Measurements from ENCODE around the gene UNC5B.
"Not testable (repeated sequence)": the region's sequence is repeated elsewhere in the genome, so short reads cannot be mapped to it uniquely, and the experiment has no call there.

UNC5B gene

DNA sequence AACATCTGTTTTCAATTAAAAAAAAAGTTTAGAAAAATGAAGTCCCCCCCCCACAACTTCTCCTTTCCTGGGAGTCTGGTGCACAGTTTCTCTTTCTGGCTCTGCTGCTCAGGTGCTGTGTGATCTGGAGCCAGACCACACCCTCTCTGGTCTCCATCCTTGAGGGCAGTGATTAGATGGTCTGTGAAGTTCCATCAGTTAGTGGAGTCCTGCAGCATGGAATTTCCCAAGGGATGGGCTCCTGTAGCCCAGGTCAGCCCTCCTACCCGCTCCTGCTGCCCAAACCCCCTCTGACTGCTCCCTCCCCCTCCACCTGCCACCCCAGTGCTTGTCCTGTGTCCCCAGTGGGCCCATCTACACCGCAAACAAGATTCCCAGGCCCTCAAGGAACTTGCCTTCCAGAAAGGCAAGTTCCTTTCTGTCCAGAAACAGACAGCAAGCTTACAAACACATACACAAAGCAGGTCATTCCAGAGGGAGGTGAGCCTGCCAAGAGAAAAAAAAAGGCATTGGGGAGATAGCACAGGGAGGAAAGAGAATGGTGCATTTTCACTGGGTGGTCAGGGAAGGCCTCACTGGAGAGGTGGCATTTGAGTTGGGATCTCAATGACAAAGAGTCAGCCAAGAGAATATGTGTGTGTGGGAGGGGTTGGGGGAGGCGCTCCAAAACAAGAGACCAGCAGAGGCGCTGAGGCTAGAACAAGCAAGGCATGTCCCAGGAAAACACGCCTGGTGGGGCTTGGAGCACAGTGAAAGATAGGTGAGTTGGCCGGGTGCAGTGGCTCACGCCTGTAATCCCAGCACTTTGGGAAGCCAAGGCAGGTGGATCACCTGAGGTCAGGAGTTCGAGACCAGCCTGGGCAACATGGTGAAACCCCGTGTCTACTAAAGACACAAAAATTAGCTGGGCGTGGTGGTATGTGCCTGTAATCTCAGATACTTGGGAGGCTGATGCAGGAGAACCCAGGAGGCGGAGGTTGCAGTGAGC, 57.2 kb downstream of the UNC5B start:
- DNase-seq = no peak

DNA sequence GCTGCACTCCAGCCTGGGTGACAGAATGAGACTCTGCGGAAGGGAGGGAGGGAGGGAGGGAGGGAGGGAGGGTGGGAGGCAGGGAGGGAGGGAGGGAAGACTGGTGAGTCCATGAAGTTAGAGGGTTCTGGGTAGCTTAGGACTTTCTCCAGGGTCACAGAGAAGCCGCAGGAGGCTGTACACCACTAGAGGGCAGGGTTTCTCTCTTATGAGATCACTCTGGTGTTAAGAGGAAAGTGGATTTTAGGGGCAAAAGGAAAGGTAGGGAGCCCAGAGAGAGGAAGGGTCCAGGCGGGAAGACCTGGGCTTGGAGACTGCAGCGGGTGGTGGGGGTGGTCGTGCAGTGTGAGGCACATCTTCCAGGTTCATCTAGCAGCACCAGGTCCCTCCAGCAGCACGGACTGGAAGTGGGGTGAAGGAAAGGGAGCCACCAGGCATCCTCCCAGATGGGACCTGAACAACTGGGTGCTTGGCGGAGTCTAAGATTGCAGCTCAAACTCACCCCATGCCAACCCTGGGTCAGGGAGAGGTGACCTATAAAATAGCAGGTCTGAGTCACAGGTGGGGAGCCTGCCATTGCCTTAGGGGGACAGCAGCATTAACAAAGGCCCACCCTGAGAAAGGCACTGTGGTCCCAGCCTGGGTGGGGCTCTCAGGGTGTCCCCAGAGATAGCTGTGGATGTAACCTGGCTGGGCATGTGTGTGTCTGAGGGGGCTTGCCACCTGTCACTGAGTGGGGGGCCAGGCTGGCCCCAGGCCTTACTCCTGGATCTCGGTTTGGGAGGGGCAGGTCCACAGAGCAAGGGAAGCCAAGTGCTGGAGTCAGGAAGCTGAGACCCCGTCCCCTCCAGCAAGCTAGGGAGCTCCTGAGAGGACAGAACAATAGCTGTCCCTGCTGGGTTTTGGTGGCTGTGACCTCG, 58.2 kb downstream of the UNC5B start:
- DNase-seq = peak; percentile 71

DNA sequence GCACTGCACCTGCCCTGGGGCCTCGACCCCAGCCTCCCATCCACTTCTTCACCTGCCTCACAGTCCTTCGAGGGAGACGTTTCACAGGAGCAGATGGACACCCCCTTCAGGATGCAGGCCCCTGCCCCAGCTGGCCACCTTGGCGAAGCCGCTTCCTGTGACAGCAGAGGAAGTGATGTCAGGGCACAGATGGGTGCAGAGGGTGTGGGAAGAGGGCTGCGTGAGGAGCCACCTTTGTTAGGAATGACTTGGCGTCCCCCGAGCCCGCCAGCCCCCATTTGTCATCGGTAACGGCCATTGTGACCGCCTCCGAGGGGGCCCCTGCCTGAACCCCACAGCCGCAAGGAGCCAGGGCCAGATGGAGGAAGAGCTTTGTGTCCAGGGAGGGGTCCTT, 59.3 kb downstream of the UNC5B start:
- DNase-seq = no peak

DNA sequence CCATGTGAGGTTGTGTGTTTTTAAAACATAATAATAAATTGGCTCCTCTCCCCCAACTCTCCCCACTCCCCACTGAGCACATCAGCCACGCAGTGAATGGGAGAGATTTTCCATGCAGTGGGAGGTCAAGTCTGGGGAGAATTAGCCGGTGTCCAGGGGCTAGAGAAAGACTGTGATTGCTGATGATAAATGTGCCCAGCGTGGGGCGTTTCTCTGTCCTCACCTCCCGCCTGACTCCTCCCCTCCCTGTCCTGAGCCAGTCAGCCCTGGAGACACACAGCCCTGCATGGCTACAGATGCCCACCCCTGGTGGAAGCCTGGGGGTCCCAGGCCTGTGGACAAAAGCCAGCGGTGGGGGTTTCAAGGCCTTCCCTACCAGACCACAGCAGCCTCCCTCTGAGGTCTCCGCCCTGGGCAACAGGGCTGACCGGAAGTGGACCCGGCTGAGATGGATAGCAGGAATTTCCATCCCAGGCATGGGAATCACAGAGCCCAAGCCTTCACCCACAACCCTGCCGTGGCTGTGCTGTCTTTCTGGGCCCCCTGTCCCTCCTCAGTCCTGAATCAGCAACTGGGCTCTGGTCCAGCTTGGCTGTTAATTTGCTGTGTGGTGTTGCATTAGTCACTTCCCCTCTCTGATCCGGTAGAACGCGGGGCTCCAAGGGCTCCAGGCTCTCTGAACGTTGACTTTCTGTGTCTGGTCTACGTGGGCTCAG, 59.8 kb downstream of the UNC5B start:
- peak; percentile 67 for DNase-seq

DNA sequence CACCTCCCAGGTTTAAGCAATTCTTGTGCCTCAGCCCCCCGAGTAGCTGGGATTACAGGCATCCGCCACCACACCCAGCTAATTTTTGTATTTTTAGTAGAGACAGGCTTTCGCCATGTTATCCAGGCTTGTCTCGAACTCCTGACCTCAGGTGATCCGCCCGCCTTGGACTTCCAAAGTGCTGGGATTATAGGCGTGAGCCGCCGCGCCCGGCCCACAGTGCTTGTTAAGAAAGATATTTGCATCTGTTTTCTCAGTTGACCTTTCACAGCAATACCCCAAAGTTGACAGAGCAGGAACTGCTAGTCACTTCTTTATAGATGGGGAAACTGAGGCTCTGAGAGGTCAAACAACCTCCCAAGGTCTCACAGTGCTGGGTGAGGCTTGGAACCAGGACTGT, 60.6 kb downstream of the UNC5B start:
- DNase-seq = not testable (repeated sequence)

DNA sequence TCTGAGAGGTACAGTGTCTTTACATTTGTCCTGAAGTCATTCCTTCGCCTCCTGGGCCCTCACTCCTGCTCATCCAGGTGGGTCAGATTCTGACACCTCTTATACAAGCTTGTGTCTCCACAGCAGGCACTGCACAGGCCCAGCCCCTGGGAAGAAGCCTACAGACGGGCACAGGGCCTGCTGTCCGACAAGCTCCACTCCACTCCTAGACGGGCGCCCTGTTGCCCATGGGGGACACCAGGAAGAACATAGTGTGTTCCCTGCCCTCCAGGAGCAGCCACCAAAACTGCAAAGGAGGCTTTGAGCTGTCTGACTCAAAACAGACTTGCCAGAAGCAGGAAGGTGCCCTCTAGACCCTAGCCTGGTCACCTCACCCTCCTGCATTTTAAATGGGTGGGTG, 61.1 kb downstream of the UNC5B start:
- no peak for DNase-seq

DNA sequence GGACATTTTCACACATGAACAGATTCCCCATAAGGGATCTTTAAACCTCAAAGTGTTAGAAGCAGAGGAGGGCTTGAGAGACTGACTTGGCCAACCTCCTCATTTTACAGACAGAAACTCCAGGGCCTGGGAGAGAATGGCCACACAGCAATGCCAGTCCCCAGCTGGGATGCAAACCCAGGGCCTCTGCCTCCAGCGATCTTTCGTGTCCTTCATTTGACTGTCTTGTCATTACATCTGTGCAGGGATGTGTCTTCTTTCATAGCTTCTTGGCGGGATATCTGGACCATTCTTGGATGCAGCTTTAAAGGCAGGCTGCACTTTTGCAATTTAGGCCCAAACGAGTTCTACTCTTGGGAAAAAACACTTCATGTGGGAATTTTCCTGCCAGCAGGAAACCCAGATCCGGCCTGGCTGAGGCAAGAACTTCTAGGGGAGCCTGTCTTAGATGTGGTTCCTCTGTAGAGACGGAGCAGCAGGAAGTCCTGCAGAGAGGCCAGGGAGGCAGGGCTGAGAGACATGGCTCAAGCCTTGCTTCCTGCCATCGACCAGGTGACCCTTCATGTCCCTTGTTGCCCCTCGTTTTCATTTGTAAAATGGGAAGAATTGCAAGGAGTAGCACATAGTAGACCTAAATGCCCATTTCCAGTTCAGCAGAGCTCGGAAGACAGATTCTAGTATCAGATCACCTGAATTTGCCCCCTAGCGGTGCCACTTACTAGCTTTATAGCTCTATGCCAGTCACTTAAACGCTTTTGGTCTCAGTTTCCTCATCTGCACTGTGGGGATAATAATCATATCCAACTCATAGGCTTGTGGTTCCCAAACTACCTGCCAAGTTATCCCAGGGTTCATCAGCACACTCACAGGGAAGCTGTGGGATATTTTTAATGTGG, 62.8 kb downstream of the UNC5B start:
- DNase-seq = no peak

DNA sequence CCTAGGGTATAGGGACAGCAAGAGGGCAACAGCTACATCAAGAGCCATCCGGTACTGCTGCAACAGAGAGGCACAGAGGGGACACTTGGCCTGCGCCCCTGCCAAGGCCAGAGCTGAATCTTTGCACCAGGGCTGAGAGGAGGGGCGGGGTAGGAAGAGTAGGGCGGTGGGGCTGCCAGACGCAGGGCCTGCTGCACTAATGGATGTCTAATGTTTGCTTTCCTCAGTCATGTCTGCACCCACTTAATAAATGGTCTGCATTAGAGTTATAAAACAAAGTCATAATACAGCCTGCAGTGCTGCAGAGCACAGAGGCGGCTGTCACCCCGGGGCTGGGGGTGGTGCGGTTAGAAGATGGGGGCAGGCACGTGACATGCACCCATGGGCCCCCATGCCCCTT, 64.5 kb downstream of the UNC5B start:
- DNase-seq = no peak

DNA sequence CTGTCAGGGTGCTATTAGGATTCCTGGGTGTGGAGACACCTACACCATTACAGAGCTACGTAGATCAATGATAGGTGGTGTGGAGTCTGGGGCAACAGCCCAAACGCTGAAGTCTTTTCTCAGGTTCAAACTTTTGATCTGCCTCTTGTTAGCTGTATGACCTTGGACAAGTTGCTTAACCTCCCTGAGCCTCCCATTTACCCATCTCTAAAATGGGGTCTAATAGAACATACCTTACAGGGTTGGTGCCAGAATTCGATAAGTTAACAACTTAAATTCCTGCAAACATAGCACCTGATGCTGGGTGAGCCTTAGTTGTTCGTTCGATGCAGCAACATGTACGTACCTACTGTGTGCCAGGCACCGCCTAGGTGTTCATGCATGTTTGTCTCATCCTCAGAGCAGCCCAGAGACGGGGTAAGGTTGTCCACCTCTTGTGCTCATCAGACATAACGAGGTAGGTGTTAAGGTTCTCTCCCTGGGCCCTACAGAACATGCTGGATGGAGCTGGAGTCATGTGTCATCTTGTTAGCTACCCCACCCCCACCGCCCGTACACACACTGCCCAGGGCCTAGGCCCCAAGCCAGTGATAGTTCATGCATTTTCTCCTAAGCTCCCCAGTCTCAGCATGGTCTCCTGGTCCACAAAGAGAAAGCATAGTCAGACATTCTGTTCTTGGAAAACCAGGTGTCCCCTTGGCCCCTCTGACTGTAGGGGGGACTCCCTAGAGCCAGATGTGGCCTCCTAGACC, 65.7 kb downstream of the UNC5B start:
- no peak for DNase-seq

DNA sequence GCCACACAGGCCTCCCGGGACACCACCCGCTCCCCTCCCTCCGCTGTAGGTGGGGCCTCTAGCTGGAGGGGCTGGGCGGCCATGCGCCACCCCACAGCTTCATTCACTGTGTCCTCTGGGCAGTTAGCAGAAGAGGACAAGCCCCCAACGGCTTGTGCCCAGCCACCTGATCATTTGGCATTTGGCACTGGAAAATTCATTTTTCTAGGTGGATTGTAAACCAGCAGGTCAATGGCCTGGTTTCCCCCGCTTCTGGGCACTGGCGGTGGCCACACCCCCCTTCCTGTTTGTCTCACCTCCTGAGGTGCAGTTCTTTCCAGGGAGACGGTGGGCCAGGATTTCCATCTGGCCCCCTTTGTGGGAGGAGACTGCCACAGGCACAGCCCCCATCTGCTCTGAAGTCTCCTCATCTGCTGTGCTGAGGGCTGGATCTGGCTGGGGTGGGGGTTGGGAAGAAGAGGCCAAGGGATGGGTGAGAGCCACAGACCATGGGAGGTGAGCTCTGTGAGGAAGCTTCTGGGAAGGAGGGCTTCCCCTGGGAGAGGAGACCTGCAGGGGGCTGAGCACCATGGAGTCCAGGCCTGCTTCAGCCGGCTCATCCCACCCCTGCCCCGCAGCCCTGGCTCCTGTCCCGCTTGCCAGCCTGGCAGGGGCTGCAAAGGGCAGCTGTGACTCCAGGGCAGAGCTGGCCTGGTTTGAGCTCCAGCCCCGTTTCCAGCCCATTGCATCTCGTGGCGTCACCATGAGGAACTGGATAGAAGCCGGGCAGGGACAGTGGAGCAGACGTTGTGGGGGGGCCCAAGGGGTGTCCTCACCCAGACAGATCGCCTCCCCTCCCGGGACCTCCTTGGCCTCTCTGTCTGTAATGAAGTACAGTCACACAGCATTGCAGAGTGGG, 66.6 kb downstream of the UNC5B start:
- DNase-seq = no peak

DNA sequence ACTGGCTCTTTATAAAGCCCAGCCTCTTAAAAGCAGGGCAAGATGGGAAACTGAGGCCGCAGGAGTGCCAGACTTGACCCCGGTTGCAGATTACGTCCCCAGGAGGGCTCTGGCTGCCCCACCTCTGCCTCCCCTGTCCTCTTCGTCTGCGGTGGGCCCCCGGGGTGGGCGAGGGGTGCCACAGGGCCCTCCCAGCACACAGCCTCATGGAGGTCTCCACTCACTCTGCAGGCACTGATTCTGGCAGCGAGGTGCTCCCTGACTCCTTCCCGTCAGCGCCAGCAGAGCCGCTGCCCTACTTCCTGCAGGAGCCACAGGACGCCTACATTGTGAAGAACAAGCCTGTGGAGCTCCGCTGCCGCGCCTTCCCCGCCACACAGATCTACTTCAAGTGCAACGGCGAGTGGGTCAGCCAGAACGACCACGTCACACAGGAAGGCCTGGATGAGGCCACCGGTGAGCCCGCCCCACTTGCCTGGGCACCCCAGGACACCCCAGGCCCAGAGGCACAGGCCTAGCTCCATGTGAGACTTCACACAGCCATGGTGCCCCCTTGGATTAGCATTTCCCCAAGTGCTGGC, 67.3 kb downstream of the UNC5B start:
- no peak for DNase-seq

DNA sequence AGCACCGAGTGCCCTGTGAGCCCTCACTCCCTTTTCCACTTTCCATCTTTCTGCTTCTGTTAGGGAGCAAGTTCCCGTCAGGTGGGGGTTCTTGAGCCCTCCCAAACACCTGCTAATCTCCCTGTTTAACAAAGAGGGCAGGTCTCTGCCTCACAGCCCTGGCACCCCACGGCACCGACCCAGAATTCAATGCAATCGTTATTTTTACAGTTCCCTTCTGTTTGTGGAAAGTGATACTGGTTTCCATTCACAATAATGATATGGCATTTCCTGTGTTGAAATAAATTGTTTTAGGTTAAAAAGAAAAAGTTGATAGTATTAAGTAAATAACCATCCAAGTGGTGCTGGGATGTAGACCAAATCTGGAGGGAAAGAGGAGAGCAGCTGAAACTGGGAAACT, 67.8 kb downstream of the UNC5B start:
- DNase-seq = no peak

DNA sequence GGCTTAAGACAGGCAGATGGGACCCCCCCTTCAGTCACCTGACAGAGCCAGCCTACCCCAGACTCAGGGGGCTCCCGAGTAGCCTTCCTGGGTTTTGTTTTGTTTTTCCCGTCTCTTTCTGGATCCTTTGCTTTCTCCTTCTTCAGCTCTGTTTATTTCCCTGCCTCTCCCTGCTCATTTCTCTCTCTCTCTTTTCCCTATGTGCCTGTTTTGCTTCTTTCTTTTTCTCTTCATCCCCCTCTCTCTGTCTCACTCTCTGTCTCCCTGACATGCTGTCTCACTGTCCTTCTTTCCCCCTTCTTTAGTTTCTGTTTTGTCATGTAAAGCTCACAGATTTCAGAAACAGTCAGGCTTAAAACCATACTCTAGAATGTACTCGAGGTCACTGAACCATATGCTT, 68.5 kb downstream of the UNC5B start:
- DNase-seq = no peak

DNA sequence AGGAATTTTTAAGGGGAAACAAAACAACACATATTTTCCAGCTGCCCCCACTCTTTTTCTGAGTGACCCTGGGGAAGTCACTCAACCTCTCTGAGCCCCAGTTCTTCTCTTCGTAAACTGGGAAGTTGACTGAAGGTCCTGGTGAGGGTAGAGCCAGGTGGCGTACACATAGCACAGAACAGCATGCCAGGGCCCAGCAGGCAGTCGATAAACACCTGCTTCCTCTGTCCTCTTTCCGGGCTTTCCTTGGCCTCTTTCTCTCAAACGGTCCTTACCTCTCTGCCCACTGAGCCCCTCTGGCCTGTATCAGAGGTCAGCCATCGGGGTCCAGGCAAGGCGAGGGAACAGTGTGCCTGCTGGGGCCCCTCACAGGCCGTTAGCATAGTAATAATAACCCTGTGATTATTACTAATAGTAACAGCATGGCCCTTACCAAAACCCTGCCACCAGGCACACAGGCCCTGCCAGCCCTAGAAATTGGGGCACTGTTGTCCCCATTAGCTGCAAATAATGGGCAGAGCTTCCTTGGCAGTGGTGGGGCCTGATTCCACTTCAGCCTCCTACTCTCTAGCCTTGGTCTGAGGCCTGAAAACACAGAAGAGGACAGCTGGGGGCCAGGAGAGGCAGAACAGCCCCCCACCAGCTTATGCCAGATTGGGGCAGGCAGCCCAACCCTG, 69.4 kb downstream of the UNC5B start:
- DNase-seq = no peak

DNA sequence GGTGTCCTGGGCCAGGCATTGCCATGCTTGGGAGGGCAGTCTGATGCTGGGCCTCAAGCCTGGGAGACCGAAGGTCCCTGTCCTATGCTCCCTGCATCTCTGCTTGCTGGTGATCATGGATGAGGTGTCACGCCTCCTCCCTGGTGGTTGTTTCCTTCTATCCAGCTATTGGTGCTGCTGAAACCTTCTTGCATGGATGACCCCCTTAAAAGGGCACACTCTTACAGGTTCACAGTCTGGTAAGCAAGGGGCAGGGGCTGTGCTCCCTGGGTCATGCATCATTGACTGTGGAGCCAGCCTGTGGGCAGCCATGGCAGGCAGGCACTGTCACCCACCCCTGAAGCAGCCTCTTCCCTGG, 69.9 kb downstream of the UNC5B start:
- DNase-seq = no peak

DNA sequence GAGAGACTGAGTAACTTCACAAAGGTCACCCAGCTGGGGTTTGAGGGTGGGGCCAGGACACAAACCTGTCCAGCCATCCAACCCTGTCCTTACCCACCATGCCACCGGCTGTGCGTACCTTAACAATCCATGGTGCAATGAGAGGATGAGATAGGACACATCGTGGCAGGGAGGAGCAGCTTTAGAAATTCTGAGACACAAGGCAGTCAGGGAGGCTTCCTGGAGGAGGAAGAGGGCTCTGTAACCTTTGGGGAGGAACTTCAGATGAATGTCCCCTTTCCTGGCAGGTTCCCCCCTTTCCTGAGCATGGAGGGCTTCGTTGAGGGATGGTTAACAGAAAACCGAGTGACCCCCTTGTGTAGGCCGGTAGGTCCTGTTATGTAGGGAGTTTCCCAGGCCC, 71.0 kb downstream of the UNC5B start:
- DNase-seq = no peak

DNA sequence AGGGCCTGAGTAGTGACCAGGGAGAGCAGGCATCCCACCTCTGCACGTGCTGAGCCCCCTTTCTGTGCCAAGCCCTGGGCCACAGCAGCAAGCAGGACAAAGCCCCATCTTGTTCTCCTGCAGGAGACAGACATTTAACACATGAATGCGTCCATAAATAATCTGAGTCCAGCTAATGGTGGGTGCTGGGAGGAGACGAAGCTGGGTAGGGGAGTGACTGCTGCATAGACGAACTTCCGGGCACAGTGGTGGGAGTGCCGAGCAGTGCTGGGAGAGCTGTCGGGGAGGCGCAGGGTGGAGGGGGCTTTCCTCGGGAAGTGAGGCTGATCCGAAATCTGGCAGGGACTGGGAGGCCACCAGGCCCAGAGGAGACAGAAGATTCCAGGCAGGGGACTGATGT, 71.5 kb downstream of the UNC5B start:
- no peak for DNase-seq

DNA sequence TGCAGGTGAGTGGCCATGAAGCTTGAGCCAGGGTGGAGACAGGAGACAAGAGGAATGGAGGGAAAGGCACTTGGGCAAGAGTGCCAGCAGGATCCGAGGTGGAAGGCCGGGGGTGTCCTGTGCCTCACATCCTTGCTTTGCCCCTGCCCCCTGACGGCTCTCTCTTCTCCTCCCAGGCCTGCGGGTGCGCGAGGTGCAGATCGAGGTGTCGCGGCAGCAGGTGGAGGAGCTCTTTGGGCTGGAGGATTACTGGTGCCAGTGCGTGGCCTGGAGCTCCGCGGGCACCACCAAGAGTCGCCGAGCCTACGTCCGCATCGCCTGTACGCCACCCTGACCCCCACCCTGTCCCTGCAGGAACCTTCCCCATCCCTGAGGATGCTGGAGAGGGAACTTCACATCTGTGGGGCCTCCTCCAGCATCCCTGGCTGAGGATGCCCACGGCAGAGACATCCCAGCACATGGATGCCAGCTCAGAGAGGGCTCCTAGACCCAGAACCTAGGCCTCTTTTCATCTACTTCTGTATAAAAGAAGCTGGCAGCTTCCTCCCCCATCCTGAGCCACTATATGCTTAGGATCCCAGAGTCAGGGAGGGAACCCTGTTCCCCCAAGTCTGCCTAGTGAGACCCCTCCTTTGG, 72.3 kb downstream of the UNC5B start:
- no peak for DNase-seq

DNA sequence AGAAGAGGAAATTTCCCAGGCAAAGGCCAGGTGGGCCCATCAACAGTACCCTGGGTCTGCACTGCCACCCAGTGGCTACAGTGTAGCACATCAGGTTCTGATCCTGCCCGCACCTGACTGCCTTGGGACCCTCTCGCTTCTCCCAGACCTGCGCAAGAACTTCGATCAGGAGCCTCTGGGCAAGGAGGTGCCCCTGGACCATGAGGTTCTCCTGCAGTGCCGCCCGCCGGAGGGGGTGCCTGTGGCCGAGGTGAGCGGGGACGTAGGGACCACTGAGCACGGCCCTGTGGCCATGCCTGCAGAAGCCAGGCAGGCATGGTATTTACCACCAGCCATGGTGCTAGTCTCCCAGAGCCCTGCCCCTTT, 72.8 kb downstream of the UNC5B start:
- DNase-seq = peak; percentile 17
